Osteocyte (in vitro differentiated cells): ENCODE data around the gene DIP2C. TPM values are rescaled to one million over a fixed set of nuclear protein-coding genes. Genes with fewer than 3 reads are reported as not detected.

Experiments used
- DNase-seq: peaks from one replicate; pipeline ENCODE4 v3.0.0; 2021; ENCODE audit warnings: mixed read lengths; ENCODE audit not compliant: unreplicated experiment; ENCODE audit errors: extremely low spot score
- H3K27ac Mint-ChIP-seq: one replicate; pipeline ENCODE4 v1.8.0; 2021; ENCODE audit warnings: mild to moderate bottlenecking, mixed read lengths; ENCODE audit not compliant: unreplicated experiment
- H3K27me3 Mint-ChIP-seq: one replicate; pipeline ENCODE4 v1.8.0; 2021; ENCODE audit warnings: mixed read lengths; ENCODE audit not compliant: unreplicated experiment
- H3K36me3 Mint-ChIP-seq: one replicate; pipeline ENCODE4 v1.8.0; 2021; ENCODE audit warnings: mixed read lengths; ENCODE audit not compliant: unreplicated experiment
- H3K4me1 Mint-ChIP-seq: one replicate; pipeline ENCODE4 v1.8.0; 2021; ENCODE audit warnings: mixed read lengths; ENCODE audit not compliant: unreplicated experiment
- H3K4me3 Mint-ChIP-seq: one replicate; pipeline ENCODE4 v1.8.0; 2021; ENCODE audit warnings: mild to moderate bottlenecking, moderate library complexity, mixed read lengths; ENCODE audit not compliant: unreplicated experiment
- H3K9me3 Mint-ChIP-seq: one replicate; pipeline ENCODE4 v1.8.0; 2021; ENCODE audit warnings: mixed read lengths; ENCODE audit not compliant: unreplicated experiment
- total RNA-seq: library from RNA; stranded (reverse); gene quantifications from 2 replicates; pipeline ENCODE4 v1.2.1, GENCODE V29; 2021
- TF ChIP-seq, protein P1 (sequence below): fragments of 200-600 bp; sonication (generic); IDR thresholded peaks from 2 replicates; pipeline ENCODE4 v1.5.0; 2021; ENCODE audit warnings: antibody characterized with exemption, mild to moderate bottlenecking, moderate library complexity

DIP2C gene
- total RNA-seq, 1 donor from 2014 or later = 36.8 TPM

DNA sequence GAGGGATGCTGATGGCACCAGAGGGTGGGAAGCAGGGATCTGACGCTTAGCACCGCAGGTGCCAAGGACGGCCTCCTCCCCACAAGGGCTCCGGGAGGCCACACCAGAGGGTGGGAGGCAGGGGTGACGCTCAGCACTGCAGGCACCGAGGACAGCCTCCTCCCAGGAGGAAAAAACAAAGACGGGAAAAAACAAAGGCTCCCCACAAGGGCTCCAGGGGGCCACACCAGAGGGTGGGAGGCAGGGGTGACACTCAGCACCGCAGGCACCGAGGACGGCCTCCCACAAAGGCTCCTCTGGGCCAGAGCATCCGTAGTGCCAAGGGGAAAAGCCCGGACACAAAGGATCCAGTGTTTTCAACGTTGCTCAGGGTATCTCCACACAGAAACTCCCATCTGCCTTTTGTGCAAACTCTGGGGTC, 25.6 kb downstream of the DIP2C start:
- Mint-ChIP-seq H3K4me3 (no peak overlapping the region), H3K9me3 (no peaks in the 10 kb centered on the region), H3K27me3 (no peaks in the 10 kb centered on the region), H3K27ac (no peak overlapping the region), H3K4me1 (peaks cover 41% of the 10 kb centered on the region), H3K36me3 (no peaks in the 10 kb centered on the region)
- peak; percentile 66 for DNase-seq
- TF ChIP-seq, protein P1, sequence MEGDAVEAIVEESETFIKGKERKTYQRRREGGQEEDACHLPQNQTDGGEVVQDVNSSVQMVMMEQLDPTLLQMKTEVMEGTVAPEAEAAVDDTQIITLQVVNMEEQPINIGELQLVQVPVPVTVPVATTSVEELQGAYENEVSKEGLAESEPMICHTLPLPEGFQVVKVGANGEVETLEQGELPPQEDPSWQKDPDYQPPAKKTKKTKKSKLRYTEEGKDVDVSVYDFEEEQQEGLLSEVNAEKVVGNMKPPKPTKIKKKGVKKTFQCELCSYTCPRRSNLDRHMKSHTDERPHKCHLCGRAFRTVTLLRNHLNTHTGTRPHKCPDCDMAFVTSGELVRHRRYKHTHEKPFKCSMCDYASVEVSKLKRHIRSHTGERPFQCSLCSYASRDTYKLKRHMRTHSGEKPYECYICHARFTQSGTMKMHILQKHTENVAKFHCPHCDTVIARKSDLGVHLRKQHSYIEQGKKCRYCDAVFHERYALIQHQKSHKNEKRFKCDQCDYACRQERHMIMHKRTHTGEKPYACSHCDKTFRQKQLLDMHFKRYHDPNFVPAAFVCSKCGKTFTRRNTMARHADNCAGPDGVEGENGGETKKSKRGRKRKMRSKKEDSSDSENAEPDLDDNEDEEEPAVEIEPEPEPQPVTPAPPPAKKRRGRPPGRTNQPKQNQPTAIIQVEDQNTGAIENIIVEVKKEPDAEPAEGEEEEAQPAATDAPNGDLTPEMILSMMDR = no peak

DNA sequence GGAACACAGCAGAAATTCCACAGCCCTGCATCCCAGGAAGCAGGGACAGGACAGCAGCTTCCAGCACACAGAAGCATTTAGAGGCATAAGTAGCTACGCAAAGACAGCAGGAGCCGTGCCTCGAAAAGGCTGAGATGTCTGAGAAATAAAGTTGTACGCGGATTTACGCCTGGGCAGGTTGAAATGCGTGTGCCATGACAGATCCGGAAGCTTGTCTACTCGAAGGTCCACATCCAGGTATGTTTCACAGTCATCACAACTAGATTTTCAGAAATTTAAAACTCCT, 26.1 kb downstream of the DIP2C start:
- peaks cover 45% of the 10 kb centered on the region for H3K4me1 Mint-ChIP-seq

DNA sequence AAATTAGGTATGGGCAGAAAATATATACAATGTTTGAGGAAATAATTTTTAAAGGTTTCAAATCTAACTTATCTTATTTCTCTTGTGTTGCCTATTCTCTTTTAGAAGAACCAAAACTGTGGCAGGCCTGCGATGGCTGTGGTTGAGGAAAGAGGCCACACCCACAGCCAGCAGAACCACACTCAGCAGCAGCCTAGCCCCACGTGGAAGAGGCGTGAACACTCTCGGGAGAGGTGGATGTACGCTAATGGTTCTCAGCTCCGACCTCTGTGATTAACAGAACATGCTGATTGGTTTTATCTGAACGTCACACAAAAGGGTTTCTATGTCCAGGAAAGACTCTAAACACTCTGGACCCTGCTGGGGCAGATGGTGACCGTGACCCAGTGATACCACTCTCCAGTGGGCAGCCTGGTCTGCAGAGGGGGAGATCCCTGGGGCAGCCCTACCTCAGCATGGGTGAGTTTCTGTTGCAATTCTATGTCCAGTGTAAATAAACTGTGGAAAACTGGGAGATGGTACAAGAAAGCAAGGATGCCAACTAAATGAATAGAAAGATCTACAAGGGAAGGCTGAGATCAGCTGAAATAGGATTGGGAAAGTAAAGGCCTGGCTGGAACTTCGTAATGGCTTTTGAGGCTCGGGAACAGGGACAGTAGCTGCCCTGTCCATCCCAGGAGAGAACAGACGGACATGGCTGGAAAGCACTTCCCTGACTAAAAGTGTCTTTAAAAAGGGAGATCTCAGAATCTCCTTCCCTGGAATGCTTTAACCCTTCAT, 26.6 kb downstream of the DIP2C start:
- Mint-ChIP-seq H3K4me3 (no peak overlapping the region), H3K27ac (peak overlapping the region; percentile 5), H3K9me3 (no peaks in the 10 kb centered on the region), H3K4me1 (peaks cover 48% of the 10 kb centered on the region), H3K36me3 (no peaks in the 10 kb centered on the region), H3K27me3 (no peaks in the 10 kb centered on the region)
- DNase-seq = peak; percentile 36
- TF ChIP-seq, protein P1 = no peak

More for the DNA sequence above, 26.1 kb downstream of the DIP2C start:
- no peak overlapping the region for H3K27ac Mint-ChIP-seq
- peak; percentile 15 for DNase-seq
- TF ChIP-seq, protein P1 = no peak
- no peaks in the 10 kb centered on the region for H3K27me3 Mint-ChIP-seq
- no peaks in the 10 kb centered on the region for H3K9me3 Mint-ChIP-seq
- H3K36me3 Mint-ChIP-seq = no peaks in the 10 kb centered on the region
- no peak overlapping the region for H3K4me3 Mint-ChIP-seq

DNA sequence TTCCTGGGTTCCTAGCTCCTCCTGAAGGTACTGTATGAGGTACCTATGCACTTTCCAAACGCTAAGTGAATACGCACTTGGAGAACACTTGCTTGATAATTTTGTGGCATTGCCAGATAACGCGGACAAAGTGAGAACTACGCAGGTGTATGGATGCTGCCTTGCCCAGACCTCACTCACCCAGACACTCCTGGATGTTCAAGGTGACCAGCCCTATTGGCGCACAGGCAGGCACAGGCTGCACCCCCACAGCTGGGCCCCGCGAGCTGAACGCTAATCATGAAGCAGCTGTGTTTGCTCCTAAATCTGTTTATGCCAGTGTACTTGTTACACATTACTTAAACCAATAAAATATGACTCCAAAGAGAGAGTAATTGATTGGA, 27.3 kb downstream of the DIP2C start:
- no peaks in the 10 kb centered on the region for H3K36me3 Mint-ChIP-seq
- H3K4me1 Mint-ChIP-seq = peaks cover 48% of the 10 kb centered on the region
- H3K27ac Mint-ChIP-seq = no peak overlapping the region
- H3K4me3 Mint-ChIP-seq = no peak overlapping the region
- DNase-seq = peak; percentile 65
- TF ChIP-seq, protein P1 = no peak
- H3K9me3 Mint-ChIP-seq = no peaks in the 10 kb centered on the region
- no peaks in the 10 kb centered on the region for H3K27me3 Mint-ChIP-seq

DNA sequence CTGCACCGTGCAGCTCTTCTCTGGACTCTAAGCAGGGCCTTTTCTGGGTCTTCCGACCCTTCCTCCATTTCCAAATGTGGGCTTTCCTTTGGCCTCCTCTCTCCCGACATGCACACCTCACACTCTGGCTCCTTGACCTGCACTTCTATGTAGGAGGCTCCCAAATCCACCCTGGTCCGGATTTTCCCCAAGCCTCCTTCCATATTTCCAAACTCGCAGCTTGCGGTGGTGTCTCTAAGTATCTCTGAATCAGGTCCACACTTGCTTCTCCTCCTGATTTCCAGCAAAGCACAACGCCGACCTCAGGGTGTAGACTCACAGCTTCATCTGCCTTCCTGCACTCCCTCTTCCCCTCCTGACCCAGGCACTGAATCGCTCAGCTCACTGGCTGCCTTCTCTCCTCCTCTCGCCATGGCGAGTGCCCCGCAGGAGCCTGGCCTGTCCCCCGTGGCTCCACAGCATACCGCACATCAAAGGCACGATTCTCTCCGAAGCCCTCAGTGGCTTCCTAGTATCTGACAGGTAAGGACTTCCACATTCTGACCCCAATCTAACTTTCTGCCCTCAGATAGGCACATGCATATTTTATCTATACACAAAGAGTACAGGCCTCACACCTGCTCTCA, 27.8 kb downstream of the DIP2C start:
- no peak overlapping the region for H3K27ac Mint-ChIP-seq
- H3K4me3 Mint-ChIP-seq = no peak overlapping the region
- TF ChIP-seq, protein P1 = no peak
- peak; percentile 48 for DNase-seq
- H3K36me3 Mint-ChIP-seq = no peaks in the 10 kb centered on the region
- H3K4me1 Mint-ChIP-seq = peaks cover 48% of the 10 kb centered on the region
- H3K27me3 Mint-ChIP-seq = no peaks in the 10 kb centered on the region
- no peaks in the 10 kb centered on the region for H3K9me3 Mint-ChIP-seq
